Kidney epithelial cell (primary cell): ENCODE data around the gene XXYLT1. TPM values are rescaled to one million over a fixed set of nuclear protein-coding genes. Genes with fewer than 3 reads are reported as not detected.
"Not testable (repeated sequence)": the region's sequence is repeated elsewhere in the genome, so short reads cannot be mapped to it uniquely, and the experiment has no call there.

Experiments
- DNase-seq: peaks from one replicate; pipeline ENCODE4 v3.0.0-alpha.2; 2010; ENCODE audit warnings: low read depth
- H3K27me3 ChIP-seq: 2 replicates; pipeline ENCODE4 v1.6.0; 2011; ENCODE audit warnings: low read length; ENCODE audit not compliant: control insufficient read depth, insufficient read depth
- H3K36me3 ChIP-seq: 2 replicates; pipeline ENCODE4 v1.5.1; 2011; ENCODE audit warnings: low read length; ENCODE audit not compliant: control insufficient read depth, insufficient read depth
- H3K4me3 ChIP-seq: 2 replicates; pipeline ENCODE4 v1.5.1; 2011; ENCODE audit warnings: low read depth, mild to moderate bottlenecking, control low read depth, low read length
- total RNA-seq: library from RNA; depleted of rRNA; stranded (reverse); fragments of >200 nt; gene quantifications from 2 replicates; pipeline ENCODE4 v1.2.3, GENCODE V29; 2015
- TF ChIP-seq, protein P1 (sequence below): IDR thresholded peaks from 2 replicates; pipeline ENCODE4 v1.5.1; 2011; ENCODE audit warnings: mild to moderate bottlenecking, moderate library complexity, low read length, control low read depth, inconsistent platforms; ENCODE audit not compliant: insufficient read depth, poor library complexity, severe bottlenecking

The XXYLT1 gene
- total RNA-seq, 1 donor from 2014 or later: 18.7 TPM

- no peak for DNase-seq
- Histone ChIP-seq H3K36me3 (no peaks in the 10 kb centered on the region), H3K4me3 (no peak overlapping the region), H3K27me3 (no peaks in the 10 kb centered on the region)
- TF ChIP-seq, protein P1, sequence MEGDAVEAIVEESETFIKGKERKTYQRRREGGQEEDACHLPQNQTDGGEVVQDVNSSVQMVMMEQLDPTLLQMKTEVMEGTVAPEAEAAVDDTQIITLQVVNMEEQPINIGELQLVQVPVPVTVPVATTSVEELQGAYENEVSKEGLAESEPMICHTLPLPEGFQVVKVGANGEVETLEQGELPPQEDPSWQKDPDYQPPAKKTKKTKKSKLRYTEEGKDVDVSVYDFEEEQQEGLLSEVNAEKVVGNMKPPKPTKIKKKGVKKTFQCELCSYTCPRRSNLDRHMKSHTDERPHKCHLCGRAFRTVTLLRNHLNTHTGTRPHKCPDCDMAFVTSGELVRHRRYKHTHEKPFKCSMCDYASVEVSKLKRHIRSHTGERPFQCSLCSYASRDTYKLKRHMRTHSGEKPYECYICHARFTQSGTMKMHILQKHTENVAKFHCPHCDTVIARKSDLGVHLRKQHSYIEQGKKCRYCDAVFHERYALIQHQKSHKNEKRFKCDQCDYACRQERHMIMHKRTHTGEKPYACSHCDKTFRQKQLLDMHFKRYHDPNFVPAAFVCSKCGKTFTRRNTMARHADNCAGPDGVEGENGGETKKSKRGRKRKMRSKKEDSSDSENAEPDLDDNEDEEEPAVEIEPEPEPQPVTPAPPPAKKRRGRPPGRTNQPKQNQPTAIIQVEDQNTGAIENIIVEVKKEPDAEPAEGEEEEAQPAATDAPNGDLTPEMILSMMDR: no peak
Measured at GRCh38 chr3:195297446-195297845, 26.5 kb upstream of the XXYLT1 start.

DNA sequence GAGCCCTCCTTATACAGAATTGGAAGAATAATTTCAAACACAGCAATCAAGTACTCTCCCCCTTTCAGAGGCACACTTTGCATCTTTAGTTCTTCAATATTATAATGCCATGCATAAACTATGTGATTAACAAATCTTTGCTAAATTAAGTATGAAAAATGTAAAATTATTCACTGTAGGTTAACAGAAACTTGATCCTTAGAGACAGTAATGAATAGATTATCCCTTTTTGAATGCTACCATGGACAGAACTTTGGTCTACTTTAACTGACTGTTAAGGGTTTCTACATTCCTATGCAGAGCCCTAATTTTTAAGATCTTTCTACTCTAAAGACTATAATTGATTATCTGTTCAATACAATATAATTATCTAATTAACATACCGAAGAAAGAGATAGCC lies 25.7 kb upstream of the XXYLT1 start:
- TF ChIP-seq, protein P1: no peak
- Histone ChIP-seq H3K4me3 (no peak overlapping the region), H3K27me3 (no peaks in the 10 kb centered on the region), H3K36me3 (no peaks in the 10 kb centered on the region)
- DNase-seq: no peak

DNA sequence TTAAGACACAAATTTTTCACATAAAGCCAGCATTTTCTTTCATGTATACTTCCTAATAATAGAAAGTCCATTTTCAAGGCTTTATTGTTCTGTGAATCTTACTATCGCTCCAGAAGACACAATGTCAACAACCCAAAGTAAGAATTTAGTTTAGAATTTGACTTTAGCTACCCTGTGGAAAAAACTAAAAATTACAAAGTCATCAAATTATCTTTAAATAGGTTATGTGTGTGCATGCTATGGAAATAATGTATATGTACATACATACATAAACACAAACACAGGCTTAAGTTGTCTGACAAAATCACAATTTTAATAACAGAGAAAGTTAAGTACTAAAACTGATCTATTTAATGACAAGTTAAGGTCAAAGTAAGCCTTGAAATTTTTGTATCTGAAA lies 20.2 kb upstream of the XXYLT1 start:
- TF ChIP-seq, protein P1: no peak
- DNase-seq: no peak
- no peaks in the 10 kb centered on the region for H3K27me3 ChIP-seq
- H3K36me3 ChIP-seq: no peaks in the 10 kb centered on the region
- no peak overlapping the region for H3K4me3 ChIP-seq

- not testable (repeated sequence) for H3K27me3 ChIP-seq, H3K36me3 ChIP-seq, H3K4me3 ChIP-seq, DNase-seq
Measured at GRCh38 chr3:195290643-195291042, 19.7 kb upstream of the XXYLT1 start.

DNA sequence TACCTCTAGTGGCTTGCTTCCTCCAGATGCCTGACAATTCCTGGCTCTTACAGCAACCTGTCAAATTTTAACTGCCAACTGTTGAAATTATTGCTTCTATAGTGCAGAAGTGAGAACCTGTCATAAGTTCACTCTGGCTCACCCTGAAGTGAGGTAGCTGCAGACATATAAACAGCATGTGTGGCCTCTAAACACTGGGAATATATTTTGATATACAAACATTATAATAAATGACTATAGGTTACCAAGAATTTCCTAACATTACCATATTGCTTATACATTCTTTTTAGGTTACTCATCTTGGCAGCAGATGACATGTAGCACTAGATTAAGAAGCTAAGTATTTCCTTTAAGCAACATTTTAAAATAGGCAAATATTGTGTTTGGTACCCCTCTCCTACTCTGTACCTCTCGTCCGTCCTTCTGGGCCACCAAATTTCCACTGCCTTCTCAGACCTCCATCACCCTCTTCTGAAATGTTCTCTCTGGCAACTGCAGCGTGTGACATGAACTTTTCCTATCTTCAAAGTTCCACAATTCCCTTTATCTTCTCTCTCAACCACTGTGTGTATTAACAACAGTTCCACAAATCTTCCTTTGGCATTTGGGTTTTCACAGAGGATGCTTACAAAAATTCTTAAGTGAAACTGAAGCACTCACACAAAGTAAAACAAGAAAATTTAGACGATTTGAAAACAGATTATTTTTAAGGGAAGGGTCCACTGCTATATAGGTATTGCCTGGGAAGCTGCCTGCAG lies 15.3 kb upstream of the XXYLT1 start:
- DNase-seq: no peak
- no peaks in the 10 kb centered on the region for H3K27me3 ChIP-seq
- TF ChIP-seq, protein P1: no peak
- no peaks in the 10 kb centered on the region for H3K36me3 ChIP-seq
- no peak overlapping the region for H3K4me3 ChIP-seq

GRCh38 chr3:195285372-195285771 lies 14.4 kb upstream of the XXYLT1 start:
- DNase-seq: no peak
- H3K4me3 ChIP-seq: no peak overlapping the region
- no peaks in the 10 kb centered on the region for H3K27me3 ChIP-seq
- H3K36me3 ChIP-seq: no peaks in the 10 kb centered on the region
- TF ChIP-seq, protein P1: no peak
